NK-92 (cell line): ENCODE results near the gene CCDC146.

Experiments
- DNase-seq: peaks from one replicate; lab custom pipeline; 2025; ENCODE audit not compliant: unreplicated experiment; lab: John Stamatoyannopoulos, UW

Gene CCDC146

DNA sequence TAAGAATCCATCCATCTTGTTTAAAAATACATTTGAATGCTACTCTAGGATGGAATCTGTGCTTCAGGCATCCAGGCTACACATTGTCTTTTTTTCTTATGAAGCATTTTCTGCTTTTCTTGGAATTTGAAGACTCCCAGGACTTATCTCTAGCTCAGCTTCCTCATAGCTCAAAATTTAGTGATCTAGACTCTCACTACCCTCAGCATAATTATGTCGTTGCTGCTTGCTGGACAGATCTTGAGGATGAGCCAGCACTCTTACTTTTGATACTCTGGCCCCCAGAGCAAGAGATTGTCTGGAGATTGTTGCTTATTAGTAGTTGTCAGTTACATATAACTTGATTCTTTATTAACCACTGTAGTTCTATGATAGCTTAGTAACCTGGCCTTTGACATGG is 160.5 kb downstream of the CCDC146 start:
- DNase-seq: no peak

DNA sequence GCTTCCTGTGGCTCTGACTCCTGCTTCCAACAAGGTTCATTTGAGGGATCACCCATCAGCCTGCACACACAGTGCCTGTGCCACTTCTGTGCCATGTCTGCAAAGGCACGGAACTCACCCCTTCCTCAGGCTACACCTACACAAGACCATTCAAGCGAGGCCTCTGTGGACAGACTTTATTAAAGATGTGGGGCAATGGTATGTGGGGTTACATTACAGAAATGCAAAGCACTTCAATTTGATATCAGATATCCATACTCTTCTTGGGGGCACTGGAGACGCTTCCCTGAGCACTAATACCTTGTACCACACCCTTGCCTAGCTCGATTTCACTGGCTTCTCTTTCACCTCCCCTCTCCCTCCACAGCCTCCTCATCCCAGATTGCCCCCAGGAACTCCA is 161.6 kb downstream of the CCDC146 start:
- no peak for DNase-seq

DNA sequence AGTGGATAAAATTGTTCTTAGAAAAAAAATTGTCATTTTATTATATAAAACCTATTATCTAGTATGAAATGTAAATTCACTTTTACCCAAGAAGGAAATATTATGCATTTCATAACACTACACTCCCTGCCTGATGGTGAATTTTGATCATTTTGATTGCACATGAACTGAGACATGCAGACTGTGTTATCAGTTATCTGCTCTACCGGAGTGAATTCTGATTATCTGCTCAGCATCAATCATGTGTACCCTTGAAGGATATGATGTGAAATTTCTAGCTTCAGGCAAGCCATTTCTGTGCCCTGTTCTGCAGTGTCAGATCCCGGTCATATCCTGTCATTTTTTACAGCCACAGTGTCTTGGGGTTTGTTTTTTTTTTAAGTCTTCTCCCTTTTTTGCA is 162.2 kb downstream of the CCDC146 start:
- no peak for DNase-seq

DNA sequence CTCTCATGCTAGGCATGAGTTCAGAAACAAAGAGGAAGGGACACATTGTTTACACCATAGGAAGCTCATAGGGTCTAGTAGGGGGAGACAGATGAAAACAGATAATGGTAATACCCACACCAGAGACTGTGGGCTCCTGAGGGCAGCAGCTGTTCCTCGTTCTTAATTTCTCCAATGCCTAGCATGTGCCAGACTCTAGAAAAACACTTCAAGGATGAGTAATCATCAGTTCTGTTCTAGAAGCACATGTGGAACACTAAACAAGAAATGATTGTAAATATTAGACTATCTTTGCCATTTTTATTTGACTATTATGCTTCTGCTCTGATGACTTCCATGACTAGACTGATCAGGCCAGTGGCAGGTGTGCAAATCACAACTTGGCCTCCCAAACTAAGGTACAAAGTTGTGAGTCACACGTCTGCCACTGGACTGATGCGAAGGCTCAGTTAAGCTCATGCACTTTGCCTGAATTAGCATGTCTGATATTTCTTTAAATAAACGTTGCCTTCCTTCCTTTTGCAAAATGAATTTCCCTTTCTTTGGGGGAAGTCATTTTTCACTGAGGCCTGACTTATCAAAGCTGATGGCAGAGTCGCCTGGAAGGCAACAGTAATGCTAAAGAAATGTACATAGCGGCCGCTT is 166.4 kb downstream of the CCDC146 start:
- no peak for DNase-seq

DNA sequence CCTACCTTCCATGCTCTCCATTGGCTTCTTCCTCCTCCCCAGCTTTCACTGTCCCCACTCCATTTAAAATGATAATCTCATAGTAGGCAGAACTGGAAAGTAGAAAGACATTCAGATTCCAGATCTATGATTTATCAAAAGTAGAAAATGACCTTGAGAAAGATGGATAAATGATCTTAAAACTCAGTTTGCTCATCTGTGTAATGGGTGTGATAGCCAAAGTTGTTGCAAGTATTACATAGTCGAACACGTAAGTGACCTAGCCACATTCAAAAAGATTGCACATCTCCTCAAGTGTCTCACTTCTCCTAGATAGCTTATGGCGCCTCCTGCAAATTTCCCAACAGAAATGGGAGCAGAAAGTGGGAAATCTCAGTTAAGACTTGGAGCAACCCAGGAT is 167.0 kb downstream of the CCDC146 start:
- DNase-seq: no peak

- DNase-seq: no peak
Observed at GRCh38 chr7:77290425-77290824, 168.0 kb downstream of the CCDC146 start.

GRCh38 chr7:77293046-77293445 is 170.6 kb downstream of the CCDC146 start:
- DNase-seq: no peak

DNA sequence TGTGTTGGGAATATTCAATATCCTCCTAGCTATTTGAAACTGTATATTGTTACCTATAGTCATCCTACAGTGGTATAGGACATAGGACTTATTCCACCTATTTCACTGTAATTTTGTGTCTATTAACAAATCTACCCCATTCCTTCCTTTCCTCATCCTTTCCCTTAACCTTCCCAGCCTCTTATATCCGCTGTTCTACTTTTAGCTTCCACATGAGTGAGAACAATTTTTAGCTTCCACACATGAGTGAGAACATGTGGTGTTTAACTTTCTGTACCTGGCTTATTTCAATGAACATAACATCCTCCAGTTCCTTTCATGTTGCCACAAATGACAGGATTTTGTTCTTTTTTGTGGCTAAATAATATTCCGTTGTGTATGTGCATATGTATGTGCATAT is 173.1 kb downstream of the CCDC146 start:
- DNase-seq: no peak

- no peak for DNase-seq
Observed at GRCh38 chr7:77306231-77307067, 184.0 kb downstream of the CCDC146 start.

GRCh38 chr7:77308792-77309191 is 186.4 kb downstream of the CCDC146 start:
- no peak for DNase-seq

- DNase-seq: no peak
Observed at GRCh38 chr7:77309714-77310220, 187.4 kb downstream of the CCDC146 start.

- no peak for DNase-seq
Observed at GRCh38 chr7:77310982-77311381, 188.6 kb downstream of the CCDC146 start.

- no peak for DNase-seq
Observed at GRCh38 chr7:77313085-77313484, 190.7 kb downstream of the CCDC146 start.

GRCh38 chr7:77313876-77314480 is 191.6 kb downstream of the CCDC146 start:
- DNase-seq: no peak

GRCh38 chr7:77315182-77315591 is 192.8 kb downstream of the CCDC146 start:
- DNase-seq: no peak

DNA sequence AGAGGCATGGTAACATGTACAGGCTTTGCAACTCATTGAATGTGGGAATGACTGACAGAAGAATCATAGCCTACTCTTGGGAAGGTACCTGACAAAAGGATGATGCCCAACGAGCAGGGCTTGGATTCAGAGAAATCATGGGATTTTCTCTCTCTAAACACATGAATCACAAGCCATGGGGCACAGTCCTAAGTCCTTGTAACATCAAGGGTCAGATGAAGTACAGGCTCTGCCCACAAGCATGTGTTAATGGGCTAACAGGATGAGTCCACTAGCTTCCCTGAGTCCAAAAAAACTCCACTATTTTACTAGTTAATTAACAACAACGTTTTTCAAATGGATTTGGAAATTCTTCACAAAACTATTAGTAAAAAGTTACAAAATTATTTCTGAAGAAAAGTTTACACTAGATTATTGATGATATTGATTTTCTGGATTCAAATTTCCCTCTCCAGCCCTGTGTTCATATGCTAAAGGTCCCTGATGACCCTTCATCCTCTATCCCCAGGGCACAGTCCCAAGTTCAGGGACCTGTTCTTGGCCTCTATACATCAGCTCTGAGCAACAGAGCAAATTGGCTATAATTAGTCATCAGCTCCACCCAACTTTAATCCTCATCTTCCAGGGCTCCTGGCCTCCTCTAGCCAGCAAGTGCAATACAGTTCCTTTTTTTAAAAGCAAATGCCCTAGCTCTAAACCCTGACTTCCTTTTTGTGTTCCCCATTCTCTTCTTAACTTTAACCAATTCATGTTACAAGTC is 194.0 kb downstream of the CCDC146 start:
- DNase-seq: no peak

DNA sequence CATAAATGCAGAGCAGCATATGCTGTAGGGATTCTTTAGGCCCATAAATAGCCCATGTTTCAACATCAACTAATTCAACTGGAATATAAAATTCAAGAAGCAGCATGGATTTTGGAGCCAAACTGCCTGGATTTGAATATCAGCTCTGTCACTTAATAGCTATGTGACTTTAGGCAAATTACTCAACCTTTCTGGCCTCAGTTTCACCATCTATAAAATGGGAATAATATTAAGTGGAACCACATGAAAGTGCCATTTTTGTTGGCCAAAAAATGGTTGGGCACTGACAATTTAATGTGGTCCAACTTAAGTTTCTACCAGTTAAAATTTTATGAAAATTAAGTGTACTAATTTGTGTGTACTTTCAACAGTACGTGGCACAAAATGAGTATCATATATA is 195.6 kb downstream of the CCDC146 start:
- no peak for DNase-seq

- no peak for DNase-seq
Observed at GRCh38 chr7:77320137-77320536, 197.7 kb downstream of the CCDC146 start.

DNA sequence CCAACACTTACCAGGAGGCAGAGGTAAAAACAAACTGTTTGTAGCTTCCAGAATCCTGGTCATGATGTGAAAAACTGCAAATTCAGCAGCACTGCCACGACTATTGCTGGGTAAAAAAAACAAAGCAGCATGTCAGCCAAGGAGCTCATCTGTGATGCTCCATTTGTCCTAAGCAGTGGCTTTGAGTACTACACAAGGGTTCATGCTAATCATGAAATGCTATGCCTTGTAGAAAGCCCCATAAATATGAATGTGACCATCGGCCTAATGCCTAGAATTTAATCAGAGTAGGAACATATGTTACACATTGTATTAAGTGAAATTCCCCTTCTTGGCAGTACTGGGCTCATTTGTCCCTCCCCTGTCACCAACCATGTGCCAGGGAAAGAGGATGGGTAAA is 198.3 kb downstream of the CCDC146 start:
- DNase-seq: no peak

DNA sequence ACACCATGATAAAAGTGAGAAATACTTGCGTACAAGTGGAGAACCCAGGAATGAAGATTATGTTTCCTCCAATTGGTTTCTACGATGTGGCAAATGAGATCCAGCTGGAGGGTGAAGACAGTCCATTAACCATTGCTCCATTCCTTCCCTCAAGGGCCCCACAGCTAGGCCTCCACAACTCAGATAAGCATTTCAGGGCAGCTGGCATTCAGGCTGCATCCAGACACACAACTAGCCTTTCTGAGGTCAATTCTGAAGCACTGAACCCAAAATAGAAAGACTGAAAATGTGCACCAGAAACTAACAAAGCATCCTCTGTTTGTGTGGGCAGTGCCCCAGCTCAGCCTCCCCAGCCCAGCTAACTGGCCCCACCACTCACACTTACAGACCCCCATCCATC is 198.9 kb downstream of the CCDC146 start:
- DNase-seq: no peak

DNA sequence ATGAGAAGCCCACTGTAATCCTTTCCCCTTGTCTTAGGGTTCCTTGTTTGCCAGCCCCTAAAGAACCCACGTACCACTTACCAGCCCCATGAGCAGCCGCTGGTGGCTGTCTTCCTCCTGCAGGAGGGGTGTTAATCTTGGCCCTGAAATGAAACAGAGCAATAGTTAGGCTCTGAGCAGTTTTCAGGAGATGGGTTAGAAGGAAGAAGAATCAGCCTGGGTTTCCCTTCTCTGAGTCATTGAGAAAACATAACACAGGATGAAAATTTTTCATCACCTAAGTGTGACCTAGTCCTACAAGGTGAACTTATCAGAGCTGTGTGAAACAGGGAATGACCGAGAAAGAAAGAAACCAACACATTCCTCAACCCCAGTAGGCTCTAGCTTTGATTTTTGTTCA is 203.7 kb downstream of the CCDC146 start:
- no peak for DNase-seq
